Activated CD8-positive, alpha-beta memory T cell treated with anti-CD3 and anti-CD28 coated beads for 4 hours (primary cell): ENCODE data around the gene PDZD7.
A peak's percentile ranks its signal among the peaks of the same experiment; 100 is the strongest.

ENCODE experiments used
- DNase-seq, 2 donors: peaks; one replicate each; pipeline ENCODE4 v3.0.0-alpha.2; 2020; ENCODE audit warnings: low read depth in 2 of 2

Gene PDZD7

DNA sequence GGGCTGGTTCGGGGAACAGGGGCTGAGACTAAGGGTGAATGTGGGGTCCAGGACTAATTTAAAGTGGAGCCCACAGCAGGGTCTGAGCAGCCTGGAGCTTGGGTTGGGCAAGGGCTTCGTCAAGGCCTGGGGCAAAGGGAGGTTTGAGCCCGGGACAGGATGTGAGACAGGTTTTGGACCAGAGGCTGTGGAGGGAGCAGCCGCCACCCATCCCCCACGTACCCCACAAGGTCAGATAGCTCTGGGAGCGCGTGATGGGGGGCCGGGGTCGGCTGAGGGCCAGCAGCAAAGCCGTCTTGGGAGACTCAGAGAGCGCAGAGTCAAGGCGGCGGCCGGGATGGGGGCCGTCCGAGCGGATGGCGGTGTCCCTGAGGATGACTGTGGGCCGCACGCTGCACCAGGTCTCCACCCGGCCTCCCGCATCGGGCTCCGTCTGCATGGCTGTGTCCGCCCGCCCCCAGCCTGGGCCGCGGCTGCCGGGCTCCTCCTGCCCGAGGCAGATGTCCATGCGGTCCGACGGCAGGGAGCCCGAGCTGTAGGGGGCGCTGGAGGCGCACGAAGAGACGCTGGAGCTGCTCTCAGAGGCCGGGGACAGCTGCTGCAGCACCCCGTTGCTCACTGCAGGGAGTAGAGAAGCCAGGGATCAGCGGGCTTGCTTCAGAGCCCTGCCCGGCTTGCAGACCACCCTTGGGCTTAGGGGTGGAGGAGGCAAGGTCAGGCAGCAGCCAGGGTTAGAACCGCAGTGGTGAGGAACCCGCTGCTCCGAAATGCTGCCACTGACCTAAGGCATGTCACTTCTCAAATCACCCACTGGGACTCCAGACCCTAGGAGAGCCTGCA lies 12.1 kb downstream of the PDZD7 start:
- DNase-seq = peak; percentile 35 to 46

DNA sequence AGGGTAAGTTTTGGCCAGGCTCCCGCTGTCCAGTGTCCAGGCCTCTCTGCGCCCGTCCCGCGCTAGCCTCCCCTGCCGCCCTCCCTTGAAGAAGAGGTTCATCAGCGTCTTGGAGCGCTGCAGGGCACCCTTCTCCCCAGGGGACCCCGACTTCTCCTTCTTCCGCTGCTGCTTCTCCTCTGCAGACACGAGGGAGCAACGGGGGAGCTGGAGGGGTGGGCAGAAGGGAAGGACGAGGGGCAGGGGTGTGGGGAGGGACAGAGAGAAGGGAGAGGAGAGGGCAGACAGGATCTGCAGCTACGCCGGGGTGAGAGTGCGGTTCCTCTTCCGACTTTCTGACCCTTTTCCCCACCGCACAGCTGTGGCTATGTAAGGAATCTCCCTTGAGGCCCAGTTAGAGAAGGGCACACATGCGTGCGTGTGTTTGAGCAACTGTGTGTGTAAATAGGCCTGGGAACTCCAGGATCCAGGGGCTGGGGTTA lies 12.8 kb downstream of the PDZD7 start:
- no peak for DNase-seq

DNA sequence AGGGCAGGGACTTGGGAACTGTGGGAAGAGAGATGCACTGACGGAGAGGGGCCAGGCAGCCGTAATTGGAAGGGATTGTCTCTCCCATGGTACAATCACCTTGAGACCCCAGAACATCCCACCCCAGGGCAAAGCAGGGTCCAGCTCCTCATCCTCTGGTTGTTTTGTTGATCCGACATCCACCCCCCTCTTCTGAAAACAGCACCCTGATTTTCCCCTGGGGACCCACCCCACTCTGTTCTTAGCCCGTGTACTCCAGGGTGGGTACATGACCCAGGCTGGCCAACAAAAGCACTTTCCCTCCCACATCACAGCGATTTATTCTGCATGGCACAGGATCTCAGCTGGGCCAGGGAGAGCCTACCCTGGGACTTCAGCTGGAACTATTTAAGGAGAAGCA lies 14.1 kb downstream of the PDZD7 start:
- DNase-seq = no peak

DNA sequence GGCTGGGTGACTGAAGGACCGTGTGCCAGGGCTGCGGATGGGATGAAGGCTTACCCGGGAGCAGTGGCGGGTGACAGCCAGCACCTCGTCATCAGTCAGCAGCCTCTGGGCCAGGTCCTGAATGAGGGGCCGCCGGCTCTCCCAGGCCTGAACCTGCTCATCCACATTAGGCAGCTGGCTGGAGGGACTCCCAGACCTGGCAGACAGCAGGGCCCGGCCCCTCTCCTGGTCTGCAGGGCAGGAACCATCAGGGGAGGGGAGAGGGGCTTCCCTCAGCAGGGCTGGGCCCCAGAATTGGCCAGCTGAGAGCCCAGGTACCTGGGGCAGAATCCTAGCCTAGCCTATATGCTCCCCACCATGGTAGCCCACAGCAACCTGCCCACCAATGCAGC lies 15.4 kb downstream of the PDZD7 start:
- no peak for DNase-seq

DNA sequence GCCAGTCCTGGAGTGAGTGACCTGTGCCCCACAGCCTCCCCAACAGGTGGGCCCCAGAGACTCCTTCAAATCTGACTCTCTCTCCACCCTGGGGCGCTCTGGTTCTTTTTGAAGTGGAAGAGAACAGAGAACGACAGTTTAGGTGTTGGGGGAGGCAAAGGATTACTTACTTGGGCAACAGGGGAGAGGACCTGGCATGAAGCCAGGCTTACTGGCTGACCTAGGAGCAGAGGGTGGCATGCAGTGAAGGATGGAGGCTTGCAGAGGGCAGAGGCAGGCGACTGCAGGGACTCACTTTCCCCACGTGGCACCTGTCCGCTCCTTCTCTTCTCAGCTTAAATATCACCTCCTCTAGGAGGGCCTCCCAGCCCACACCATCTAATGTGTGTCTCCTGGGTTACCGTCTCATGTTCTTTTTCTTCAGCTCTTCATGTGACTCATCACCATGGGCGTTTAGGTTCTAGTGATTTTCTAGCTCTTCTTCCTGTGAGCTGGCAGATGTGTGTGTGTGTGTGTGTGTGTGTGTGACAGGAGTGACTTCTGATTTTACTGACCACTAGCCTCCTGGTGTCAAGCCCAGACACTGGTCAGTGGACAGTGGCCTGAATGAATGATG lies 15.9 kb downstream of the PDZD7 start:
- no peak for DNase-seq

DNA sequence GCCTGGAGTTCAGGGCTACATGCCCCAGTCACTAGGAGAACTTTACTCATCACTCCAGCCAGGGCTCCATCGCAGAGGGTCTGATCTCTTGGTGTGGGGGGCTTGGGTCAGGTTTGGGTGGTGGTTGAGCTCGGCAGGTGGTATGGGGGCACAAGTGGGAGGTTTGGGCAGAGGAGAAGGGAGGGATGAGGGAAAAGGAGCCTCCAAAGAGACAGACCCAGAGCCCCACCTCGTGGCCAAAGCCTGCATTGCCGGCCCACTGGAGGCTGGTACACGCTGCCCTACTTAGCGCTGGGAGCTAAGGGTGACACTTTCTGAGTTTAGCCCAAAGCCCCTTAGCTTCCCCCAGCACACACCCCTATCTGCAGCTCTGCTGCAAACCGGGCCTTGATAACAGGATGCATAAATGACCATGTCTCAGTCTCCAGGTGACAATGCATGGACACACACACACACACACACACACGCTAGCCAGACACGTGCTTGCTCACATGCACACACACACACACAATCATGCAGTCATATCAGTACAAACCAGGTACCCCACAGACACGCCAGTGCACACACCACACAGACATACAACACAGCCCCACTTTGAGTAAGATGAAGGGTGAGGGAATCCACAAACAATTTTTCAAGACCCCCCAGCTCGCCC lies 16.6 kb downstream of the PDZD7 start:
- DNase-seq = peak; percentile 47 to 52

DNA sequence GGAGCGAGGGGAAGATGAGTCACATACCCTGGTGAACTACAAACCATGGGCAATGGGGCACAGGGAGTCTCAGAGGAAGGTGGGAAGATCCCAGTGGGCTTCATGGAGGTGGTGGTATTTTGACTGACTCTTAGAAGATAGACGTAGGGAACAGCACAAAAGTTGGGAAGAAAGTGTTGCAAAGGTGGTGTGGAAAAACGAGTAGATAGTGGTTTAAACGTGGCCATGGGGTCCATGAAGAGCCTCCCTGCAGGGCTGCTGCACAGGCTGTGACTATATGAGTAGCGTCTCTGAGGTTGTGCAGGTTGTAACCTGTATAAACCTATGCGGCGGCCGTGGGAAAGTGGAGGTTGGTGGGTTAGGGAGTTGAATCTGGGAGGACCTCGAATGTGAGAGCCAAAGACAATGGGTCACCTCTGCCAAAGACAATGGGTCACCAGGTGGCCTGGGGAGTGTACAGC lies 17.5 kb downstream of the PDZD7 start:
- no peak for DNase-seq

DNA sequence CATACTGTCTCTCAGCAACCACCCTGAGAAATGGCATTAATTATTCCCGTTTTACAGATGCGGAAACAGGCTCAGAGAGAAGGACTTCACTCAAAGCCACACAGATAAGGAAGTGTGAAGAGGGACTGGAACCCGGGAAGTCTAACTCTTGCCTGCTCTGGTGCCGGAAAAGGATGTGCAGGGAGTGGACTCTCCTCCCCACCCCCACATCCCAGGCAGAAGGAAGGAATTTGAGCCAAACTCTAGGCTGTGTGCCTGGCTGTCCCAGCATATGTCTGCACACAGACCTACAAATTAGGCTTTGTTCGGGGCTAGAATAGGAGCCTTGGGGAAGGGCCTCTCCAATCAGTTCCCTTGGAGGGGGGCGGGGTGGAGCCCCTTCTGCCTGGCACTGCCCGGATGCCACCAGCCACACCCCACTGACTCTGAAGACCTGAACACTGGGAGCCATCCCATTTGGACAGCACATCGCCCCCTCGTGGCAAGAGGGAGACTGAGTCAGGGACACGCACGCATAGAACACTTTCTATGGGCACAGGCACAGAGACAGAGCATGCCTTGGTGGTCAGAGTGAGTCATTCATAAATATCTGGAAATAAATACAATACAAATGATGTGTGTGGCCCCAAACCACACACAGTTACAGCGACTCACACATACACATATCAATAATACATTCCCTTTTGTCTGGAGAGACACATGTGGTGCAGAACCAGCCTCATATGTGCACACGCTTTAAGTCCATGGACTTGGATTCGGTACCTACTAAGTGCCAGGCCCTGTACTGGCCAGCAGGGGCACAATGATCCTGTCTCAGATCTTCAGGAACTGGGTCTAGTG lies 18.2 kb downstream of the PDZD7 start:
- DNase-seq = peak; percentile 46 to 57

DNA sequence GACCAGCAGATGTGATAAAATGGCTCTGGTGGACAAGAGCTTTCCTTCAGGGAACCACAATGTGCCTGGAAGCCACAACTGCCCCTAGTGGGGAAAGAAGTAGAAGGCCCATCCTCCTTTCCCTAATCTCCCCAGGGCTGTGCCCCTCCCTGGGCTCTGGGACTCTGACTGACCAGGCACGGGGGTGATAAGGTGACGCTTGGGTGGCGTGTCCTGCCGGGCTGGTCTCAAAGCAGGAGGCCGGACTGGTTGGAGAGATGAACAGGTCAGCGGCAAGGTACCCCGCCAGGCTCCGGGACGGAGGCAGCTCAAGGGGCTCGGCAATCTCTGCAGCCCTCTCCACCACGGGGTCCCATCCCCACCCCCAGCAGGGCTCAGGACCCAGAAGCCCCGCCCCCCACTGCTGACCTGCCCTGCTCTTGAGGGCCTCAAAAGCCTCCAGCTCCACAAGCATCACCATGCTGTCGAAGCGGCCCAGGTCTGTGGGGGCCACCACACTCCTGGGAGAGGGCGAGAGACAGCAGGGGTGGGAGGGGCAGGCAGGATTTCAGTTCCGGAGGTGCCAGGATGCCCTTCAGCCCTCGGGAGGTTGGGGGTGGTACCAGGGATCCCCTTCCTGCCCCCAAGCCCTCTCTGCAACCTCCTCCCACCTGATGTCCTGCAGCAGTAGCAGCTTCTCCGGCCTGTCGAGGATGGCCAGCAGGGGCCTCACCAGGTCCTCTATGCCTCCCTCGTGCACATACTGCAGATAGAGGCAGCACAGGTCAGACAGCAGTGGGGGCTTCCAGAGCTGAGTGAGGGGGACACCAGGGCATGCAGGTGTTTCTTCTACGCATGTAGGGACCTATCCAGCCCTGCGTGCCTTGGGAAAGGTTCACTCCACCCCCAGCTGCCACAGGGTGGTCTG lies 19.2 kb downstream of the PDZD7 start:
- DNase-seq = no peak

DNA sequence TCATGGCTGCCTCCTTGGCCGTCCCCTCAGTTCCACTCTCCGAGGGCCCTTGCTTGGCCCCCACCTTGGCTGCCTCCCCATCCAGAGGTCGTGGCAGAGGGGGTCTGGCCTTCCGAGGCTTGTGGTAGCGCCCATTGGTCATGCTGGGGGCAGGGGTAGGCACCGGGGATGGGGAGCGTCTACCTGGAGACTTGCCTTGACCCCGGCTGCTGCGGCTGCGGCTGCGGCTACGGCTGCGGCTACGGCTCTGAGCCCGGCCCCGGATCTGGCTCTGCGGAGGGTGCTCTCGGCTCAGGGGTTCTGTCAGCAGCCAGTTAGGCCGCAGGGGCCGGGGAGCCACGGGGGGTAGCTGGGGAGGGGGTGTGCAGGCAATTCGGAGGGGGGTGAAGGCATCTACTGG lies 20.6 kb downstream of the PDZD7 start:
- no peak for DNase-seq

DNA sequence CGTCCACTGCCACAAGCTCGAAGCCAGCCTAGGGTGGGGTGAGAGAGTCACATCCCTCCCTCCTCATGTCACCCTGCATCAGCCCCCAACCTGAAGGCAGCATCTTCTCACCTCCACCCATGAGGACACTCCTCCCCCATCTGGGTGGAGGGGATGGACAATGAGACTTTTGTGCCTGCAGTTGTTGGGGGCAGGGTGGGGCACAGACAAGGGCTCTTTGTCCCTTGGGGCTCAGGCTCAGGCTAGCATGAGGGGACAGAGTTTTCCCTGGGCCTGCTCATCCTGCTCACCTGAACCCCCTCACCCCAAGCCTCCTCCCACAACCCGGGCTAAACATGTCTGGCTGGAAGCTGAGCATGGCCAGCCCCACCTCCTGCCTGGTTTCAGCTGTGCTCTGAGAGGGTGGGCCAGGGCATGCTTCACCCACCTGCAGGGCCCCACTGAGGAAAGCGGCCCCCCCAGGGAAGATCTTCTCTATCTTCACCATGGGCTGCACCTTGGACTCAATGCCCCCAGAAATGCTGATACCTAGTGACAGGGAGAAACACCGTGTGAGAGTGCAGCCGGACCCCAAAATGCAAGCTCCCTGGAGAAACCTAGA lies 22.0 kb downstream of the PDZD7 start:
- DNase-seq = no peak

DNA sequence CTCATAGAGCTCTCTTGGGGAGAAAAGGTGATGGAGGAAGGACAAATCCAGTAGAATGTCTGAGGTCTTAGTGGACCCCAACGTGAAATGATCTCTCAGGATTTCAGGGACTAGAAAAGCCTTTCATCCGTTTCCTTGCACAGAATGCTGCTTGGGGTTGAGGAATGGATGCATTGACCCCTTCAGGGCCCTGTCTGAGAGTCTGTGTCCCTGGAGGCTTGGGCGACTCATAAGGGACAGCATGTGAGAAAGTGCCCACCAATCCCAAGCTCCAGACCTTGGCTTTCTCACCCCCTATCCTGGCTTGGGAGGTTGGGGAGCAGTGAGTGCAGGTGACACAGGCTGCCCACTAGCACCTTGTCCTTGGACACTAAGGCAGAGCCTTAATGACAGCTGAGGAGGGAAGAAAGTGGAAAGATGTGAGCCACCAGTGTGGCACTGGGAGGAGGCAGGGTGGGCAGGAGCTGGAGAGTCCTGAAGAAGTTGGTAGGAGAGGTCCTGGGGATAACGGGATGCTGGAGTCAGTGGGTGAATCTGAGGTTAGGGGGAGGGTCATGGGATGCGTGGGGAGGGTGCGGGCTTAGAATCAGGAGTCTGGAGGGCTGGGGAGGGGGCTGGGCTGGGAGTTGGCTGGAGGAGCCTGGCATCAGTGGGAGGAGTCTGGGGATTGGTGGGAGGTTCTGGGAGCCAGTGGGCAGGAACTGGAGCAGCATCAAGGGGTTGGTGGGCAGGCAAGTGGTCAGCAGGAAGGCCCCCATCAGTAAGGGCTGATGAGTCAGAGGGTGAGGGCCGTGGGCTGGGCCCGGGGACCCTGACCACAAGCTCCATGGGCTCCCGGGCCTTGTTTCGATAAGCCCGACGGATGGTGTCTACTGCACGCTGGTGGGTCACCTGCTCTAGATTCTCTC lies 22.8 kb downstream of the PDZD7 start:
- no peak for DNase-seq

DNA sequence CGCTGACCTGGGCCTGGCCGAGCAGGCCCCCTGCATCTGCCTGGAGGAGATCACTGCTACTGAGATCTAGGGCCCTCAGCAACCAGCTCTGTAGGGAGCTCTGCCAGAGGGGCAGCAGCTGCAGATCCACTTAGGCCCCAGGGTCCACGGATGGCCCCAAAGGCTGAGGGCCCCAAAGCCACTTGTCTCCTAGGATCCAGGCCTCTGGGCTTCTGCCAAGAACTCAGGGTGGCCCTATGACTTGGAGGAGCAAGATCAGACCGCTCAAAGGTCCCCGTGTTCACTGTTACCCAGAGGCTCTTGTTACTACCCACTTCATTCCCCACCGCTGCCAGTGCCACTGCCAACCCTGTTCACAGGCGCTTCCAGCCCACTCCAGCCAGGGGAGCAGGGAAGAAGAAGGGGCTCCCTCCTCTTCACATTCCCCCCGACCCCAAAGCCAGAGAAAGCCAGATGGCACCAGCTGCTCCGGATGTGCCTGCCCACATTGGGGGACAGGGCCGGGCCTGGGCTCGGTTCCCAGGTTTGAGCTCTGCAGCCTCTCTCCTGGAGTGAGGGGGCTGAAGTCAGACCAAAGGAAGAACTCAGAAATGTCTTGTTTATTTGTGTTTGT lies 23.7 kb downstream of the PDZD7 start:
- no peak for DNase-seq

DNA sequence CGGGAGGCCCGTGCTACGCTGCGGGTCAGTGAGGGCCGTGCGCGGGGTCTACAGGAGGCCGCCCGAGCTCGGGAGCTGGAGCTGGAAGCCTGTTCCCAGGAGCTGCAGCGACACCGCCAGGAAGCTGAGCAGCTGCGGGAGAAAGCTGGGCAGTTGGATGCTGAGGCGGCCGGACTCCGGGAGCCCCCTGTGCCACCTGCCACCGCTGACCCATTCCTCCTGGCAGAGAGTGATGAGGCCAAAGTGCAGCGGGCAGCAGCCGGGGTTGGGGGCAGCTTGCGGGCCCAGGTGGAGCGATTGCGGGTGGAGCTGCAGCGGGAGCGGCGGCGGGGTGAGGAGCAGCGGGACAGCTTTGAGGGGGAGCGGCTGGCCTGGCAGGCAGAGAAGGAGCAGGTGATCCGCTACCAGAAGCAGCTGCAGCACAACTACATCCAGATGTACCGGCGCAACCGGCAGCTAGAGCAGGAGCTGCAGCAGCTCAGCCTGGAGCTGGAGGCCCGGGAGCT lies 24.3 kb downstream of the PDZD7 start:
- no peak for DNase-seq

DNA sequence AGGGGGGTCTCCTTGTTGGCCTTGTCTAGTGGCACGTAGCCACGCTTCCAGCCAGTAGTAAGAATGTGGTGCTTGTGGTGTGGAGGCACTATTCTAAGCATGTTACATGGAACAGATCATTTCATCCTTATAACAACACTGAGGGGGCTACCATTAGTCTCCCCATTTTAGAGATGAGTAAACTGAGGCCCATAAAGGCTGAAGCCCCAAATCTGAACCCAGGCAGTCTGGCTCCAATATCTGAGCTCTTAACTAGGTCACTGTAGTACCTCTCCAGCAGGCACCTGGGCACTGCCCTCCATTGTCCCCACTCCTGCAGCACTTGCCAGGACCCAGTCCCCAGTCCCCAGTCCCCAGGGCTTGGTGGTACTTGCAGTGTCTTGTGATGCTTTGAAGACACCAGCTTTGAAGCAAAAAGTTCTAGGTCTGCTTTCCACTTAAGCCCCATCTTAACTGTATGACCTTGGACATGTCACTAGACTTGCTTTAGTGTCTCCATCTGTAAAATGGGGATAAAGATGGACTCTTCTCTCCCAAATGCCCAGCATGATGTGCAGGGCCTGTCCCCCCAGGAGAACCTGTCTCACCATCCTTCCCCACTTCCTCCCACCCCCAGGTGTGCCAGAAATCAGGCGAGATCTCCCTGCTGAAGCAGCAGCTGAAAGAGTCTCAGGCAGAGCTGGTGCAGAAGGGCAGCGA lies 24.9 kb downstream of the PDZD7 start:
- no peak for DNase-seq

DNA sequence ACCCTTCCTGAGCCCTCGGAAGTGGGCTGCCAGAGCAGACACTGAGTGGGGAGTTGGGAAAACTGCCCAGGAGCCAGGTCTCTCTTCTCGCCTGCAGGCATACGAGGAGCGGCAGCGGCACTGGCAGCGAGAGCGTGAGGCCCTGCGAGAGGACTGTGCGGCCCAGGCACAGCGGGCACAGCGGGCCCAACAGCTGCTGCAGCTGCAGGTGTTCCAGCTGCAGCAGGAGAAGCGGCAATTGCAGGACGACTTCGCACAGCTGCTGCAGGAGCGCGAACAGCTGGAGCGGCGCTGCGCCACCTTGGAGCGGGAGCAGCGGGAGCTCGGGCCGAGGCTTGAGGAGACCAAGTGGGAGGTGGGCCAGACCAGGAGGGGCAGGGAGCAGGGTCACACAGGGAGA lies 25.6 kb downstream of the PDZD7 start:
- DNase-seq = no peak

DNA sequence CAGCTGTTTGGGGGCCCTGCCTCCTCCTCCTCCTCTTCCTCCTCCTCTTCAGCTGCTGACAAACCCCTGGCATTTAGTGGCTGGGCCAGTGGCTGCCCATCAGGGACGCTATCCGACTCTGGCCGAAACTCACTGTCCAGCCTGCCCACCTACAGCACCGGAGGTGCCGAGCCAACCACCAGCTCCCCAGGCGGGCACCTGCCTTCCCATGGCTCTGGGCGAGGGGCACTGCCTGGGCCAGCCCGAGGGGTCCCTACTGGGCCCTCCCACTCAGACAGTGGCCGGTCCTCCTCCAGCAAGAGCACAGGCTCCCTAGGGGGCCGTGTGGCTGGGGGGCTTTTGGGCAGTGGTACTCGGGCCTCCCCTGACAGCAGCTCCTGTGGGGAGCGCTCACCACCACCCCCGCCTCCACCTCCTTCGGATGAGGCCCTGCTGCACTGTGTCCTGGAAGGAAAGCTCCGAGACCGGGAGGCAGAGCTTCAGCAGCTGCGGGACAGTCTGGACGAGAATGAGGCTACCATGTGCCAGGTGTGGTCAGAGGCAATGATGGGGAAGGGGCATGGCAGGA lies 27.2 kb downstream of the PDZD7 start:
- no peak for DNase-seq

DNA sequence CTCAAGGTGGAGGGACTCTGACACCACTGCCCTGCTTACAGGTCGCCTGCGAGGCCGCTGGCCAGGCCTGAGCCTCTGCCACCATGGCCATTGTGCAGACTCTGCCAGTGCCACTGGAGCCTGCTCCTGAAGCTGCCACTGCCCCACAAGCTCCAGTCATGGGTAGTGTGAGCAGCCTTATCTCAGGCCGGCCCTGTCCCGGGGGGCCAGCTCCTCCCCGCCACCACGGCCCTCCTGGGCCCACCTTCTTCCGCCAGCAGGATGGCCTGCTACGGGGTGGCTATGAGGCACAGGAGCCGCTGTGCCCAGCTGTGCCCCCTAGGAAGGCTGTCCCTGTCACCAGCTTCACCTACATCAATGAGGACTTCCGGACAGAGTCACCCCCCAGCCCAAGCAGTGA lies 28.5 kb downstream of the PDZD7 start:
- DNase-seq = no peak
